GM04503 (cell line): ENCODE results near the gene CD99L2.

Source experiments
- DNase-seq: peaks from one replicate; pipeline ENCODE4 v3.0.0-alpha.2; 2012; ENCODE audit warnings: low read depth

CD99L2 gene, protein sequence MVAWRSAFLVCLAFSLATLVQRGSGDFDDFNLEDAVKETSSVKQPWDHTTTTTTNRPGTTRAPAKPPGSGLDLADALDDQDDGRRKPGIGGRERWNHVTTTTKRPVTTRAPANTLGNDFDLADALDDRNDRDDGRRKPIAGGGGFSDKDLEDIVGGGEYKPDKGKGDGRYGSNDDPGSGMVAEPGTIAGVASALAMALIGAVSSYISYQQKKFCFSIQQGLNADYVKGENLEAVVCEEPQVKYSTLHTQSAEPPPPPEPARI

DNA sequence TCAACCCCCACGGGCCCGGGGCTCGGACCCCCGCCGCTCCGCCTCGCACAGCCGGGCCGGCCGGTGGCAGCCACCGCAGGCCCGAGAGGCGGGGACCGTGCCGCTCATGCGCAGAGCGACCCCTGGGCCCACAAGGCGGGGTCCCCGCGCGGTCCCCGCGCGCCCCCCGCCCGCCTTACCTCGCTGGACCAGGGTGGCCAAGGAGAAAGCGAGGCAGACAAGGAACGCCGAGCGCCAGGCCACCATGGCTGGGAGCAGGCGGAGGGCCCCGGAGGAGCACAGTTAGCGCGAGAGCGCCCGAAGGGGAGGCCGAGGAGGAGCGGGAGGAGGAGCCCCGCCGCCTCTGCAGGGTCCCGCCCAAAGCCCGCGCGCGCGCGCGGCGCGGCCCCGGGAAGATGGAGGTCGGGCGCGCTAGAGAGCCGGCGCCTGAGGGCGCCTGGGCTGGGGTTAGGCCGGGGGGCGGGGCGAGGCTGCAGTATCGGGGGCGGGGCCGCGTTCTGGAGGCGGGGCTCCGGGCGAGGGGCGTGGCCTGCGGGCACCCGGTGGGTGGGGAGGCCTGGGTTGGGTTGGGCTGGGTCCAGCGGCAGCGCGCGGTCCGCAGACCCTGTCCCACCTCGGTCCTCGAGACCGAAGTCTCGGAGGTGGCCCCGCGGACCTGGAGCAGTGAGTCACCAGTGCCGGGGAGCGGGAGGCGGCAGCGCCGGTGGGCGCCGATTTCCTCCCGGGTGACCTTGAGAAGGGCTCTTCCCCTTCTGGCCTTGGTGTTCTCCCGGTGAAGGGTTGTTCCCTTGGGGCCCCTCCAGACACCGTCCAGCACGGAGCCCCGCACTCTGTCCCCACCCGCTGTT lies at the start of gene CD99L2:
Gene CD99L2, minus strand, starts transcription at position 326 of the 848 bp plus-strand sequence. Its CDS starts 80 bp downstream, at position 246.
- peak; percentile 39 for DNase-seq

DNA sequence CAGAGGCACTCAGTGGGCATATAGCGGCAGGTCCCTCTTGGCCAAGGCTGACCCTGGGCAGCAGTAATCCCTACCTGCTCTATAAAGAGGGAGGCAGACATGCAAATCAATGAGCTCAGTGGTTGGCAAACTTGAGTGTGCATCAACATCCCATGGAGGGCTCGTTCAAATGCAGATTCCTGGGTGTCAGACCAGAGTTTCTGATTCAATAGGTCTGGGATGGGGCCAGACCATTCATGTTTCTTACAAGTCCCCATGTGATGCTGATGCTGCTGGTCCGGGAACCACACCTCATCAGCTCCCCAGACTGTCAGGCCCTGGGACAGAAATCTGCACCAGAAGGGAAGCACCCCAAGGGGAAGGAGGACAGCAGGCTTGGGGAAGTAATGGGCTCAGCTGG lies 45.8 kb upstream of the CD99L2 start:
- no peak for DNase-seq

DNA sequence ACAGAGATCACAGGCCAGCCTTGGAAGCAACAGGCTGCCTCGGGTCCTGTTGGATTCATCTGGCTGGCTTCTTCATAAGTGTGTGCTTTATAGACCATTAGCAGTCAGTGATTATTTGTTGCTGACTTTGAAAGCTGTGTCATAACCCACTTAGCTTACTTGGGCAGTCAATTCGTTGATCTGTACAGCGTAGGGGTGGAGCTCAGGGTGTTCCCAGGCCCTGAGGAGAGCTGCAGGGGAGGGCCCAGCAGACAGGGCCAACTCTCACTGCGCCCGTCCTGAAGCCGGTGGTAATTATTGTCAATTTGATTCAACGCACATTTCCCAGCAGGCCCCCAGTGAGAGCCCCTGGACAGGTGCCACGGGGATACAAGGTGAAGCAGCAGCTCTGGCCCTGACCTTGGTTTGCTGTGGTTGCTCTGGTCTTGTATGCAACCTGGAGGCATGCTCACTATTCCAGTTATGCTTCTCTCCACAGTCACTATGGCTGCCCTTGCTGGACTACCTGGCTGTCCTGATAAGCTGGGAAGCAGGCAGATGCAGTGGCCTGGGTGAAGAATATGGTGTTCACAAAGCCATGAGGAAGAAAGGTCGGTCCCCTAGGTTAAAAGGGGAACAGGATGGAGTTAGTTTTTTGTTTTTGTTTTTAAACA lies 44.6 kb upstream of the CD99L2 start:
- DNase-seq = no peak

DNA sequence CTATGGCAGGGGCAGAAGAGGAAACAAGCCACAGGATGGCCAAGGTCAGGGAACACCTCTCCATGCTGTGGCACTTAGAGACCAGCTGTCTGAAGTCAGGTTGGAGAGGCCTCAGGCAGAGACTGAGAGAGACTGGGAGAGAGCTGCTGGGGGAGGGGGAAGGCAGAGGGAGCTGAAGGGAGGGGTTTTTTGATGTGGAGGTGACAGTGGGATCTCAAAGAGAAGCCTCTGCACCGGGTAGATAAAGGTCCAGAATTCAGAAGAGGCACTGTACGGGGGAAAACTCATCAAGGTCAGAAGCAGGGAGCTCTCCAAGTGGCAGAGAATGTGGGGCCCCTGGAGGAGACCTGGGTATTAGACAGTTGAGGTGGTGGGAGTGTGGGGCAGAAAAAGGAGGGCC lies 43.1 kb upstream of the CD99L2 start:
- no peak for DNase-seq

DNA sequence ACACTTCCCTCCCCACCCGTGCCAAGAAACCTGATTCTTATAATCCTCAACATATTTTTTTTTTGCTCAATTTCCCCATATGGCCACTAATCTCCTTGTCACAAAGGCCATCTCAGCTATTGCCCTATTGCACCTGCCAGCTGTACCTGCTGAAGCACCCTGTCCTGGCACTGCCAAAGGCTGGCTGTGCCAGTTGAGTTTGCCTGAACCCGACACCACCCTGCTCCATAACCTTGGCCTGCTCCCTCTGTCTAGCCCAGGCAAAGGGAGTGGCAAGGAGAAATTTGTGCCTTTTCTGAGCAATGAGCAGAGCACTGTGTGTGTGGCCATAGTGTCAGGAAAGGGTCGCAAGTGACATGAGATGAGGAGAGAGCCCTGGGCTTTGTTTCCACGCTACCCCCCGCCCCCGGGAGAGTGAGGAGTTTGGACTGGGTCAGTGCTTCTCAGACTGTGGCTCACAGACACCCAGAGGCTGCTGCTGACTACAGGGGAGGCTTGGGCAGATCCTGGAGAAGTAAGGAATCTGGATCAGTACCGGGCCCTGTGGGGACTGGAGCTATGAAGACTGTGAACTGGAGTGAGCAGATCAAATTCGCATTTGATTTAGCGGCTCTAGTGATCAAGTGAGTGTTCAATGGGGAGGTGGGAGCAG lies 42.5 kb upstream of the CD99L2 start:
- no peak for DNase-seq

DNA sequence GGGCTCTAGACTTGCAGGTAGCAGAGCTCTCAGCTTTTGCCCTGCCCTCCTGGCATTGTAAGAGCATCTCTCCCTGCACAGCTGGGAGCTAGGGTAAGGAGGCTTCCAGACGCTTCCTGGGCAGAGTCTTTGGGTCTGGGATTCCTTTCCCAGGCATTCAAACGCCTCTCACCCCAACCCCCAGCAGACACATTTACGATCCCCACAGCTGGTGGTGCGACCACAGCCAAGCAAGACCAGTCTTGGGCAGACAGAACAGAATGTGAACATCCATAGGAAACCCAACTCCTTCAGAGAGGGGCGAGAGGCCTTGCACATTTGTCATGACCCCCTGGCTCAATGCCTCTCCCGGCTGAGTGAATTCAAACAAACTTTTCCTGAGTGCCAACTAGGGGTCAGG lies 38.1 kb upstream of the CD99L2 start:
- no peak for DNase-seq

DNA sequence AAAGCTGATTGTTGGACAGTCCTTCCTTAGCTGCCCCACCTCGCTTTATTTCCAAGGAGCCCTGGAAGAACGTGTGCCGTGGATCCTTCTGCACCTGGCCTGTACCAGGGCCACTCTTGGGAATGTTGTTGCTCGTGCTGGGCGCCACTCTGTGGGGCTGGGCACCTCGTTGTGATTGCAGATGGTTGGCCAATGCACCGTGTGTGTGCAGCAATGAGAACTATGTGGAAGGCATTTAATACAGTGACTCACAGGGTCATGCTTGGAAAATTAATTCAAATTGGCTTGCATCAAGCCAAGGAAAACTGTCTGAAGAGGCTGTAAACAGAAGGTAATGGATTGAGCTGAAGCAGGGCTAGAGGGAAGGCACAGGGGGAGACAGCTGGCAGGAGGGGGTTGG lies 37.0 kb upstream of the CD99L2 start:
- peak; percentile 39 for DNase-seq

DNA sequence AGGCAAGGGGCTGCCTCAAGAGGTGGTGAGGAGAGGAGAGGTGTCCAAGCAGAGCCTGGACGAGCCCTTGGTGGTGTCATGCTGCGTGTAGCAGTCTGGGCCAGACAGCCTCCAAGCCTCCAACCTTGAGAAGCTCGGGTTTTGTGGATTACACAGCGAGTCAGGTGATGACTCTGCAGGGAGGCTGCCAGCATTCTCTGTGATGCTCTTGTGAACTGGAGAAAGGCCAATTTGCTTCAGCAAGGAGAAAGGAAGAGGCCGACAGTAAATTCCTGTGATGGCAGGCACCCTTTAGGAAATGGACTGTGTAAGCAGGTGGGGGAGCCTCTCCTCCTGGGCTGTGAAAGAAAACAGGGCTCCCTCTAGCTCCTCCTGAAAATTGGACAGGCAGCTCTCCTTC lies 36.0 kb upstream of the CD99L2 start:
- DNase-seq = peak; percentile 37

DNA sequence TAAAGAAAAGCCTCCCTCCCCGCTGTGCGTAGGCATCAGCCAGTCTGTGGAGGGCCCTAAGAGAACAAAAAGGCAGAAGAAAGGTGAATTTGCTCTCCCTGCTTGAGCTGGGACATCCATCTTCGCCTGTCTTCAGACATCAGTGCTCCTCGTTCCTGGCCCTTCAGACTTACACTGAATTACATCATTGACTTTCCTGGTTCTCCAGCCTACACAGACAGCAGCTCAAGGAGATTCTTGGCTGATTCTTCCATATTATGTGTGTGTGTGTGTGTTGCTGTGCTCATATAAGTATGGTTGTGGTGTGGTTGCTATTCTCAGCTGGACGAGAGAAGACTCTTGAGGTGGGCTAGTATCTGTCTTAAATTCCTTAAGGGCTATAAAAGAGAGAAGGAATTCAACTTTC lies 35.5 kb upstream of the CD99L2 start:
- DNase-seq = no peak

DNA sequence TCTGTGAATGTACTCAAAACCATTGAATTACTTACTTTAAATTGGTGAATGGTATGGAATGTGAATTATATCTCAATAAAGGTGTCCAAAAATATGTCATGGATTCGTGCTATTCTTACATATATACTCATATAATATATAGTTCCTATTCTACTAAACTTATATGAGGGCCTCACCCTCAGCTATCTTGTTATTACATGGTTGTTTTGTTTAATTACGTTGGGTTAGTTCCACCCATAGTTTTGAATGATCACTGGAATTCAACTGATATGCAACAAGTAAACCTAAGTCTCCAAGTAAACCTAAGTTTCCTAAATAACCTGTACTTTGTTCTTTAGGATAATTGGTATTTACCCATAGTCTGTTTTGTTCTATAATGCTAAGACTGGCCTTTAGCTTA lies 30.6 kb upstream of the CD99L2 start:
- no peak for DNase-seq

DNA sequence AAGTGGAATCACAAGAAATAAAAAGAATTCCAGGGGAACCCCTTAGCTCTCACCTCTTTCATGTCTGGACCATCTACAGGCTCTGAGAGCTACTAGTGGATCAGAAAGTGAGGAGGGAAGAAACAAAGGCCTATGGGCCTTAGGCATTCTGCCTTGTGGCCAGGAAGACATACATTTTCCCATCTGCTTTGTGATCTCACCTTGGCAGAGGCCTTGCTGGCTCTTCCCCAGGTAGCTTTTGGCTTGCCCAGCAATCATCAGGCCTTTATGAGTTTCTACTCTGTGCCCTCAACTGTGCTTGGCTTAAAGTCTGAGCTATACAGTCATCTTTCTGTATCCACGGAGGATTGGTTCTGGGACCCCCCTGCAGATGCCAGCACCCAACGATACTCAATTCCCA lies 28.3 kb upstream of the CD99L2 start:
- no peak for DNase-seq

DNA sequence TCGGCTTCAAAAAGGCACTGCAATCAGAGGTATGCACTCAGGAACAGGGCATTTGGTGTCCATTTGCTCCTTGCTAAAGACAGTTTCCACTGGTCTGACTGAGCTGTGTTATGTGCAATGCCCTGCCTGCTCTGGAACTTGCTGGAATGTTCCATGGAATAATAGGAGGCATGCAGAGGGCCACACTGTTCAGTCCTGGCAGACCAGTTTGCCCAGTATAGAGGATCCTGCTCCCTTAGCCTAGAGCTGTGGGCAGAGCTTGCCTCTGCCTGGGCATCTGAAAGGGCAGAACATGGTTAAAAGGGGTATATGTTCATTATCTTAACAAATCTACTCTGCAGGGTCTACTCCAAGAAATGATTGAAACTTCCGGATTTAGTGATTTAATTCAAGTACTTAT lies 27.8 kb upstream of the CD99L2 start:
- peak; percentile 20 for DNase-seq

DNA sequence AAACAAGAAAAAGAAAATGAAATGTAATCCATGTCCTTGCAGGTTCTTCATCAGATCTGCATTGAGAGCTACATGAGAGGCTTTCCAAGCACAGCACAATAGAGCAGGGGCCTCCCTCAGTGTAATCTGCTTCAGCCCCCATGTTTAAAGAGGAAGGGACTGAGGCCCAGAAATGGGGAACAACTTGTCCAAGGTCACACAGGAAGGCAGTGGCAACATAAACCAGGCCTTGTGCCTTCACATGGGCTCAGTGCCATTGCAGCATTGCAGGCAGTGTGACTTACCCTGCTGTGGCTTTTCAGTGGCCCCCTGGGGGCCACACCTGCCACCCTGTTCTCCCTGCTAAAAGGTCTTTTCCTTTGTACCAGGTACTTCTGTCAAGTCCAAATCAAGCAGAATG lies 20.9 kb upstream of the CD99L2 start:
- DNase-seq = no peak

DNA sequence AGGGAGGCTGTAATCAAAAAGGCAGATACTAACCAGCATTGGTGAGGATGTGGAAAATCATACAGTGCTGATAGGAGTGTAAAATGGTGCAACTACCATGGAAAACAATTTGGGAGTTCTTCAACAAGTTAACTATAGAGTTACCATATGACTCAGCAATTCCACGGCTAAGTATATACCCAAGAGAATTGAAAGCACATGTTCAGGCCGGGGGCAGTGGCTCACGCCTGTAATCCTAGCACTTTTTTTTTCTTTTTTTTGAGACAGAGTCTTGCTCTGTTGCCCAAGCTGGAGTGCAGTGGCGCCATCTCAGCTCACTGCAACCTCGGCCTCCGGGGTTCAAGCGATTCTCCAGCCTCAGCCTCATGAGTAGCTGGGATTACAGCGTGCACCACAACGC lies 15.0 kb upstream of the CD99L2 start:
- DNase-seq = no peak

DNA sequence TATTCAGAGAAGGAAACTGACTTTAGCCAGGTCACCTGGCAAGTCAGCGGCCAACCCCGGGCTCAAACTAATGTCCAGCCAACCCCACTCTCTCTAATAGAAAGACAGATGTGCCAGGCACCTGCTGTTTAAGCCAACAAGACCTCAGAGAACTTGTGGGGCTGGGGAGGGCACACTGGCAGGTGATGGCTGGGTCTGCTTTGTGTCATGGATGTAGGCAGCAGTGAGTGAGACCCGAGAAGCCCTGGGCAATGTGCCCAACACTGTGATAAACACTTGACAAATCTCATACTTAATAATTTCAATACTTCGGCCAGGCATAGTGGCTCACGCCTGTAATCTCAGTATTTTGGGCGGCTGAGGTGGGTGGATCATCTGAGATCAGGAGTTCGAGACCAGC lies 9.0 kb upstream of the CD99L2 start:
- no peak for DNase-seq

DNA sequence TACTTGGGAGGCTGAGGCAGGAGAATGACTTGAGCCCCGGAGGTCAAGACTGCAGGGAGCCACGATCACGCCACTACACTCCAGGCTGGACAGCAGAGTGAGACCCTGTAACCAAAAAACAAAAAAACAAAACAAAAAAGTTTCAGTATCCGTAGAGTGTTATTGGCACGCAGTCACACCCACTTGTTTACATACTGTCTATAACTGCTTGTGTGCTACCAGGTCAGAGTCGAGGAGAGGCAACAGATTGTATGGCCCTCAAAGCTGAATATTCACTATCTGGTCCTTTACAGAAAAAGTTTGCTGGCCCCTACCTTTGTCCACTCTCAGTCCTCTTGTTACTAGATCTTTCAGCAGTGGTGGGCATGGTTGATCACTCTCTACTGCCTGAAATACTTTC lies 8.2 kb upstream of the CD99L2 start:
- no peak for DNase-seq

DNA sequence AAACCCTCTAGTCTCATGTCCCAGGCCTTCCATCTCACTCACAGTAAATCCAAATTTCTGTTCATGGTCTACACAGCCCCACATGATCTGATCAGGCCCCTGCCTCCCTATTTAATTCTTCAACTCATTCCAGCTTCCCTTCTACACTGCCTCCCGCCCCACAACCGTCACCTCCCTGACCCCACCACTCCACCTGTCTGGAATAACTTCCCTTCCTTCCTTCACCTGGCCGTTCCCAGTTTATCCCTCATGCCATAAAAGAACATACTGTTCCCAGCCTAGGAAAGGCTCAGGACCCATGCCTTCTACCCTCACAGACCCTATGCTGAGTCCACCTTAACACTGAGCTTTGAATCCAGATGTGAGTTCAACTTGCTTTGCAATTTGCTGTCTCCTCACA lies 6.8 kb upstream of the CD99L2 start:
- DNase-seq = no peak

DNA sequence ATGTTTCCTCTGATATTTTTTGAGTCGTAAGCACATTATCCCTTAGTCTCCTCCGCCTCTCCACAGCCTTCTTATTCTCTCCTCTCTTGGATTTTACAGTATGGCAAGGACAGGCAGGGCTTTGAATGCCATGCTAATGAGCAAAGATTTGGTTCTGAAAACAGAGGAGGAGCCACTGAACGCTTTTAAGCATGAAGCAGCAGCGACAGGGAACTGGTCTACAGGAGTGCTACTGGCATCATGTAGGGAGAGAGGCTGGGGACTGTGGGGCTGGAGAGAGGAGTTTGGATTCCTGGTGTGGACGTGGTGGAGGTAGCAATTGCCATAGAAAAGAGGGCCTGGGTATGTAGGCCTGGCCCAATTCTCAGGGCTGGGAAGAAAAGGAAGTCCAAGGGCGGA lies 4.6 kb upstream of the CD99L2 start:
- no peak for DNase-seq

DNA sequence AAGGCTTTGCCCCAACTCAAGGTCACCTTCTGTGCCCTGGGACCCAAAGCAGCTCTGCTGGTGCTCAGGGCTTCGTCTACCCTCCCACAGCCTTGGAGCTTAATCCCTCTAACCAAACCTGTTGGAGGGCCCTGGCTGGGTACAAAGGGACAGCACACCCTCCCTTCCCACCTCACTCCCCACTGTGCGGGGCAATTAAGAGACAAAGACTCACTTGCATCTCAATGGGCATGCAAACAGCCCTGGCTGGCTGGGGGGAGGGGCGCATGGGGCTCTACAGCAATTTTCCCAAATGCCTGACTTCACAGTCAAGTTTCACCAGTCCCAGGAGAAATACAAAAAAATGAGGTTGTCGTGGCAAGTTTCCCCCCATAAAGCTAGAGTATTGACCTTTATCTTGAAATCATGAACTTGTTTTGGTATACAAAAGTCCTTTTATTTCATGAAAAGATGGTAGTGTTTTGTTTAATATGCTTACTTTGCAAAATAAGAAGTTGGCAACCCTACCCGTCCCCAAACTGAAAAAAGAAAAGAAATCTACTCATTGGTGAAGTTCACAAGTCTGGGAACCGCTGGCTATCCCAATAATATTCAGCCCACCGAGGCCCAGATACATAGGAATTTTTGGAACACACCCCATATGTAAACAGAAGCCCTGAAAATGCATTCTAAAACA lies 4.1 kb upstream of the CD99L2 start:
- no peak for DNase-seq

DNA sequence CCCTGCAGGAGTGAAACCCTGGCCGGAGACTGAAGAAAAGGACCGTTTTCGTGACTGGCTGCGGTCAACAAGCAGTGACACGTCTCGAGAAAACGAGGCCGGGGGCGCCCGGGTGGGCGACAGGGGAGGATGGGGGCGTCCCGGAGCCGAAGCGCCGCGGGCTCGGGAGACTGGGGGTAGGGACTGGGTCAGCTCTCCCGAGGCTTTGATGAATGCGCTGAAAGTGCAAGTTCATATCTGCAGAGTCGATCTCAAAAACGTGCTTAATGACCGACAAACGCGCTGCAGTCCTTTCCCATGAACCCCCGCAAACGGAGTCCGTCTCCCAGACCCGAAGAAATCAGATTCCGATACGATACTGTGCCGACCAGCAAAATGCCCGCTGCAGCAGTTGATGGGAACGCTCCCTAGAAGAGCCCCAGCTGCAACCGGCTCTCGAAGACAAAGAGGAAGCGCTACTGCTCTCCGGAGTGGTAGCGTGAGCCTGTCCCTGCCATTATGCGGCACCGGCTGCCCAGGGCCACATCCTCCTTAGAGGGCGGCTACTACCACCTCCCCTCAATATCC lies 806 bp upstream of the CD99L2 start:
- DNase-seq = no peak

DNA sequence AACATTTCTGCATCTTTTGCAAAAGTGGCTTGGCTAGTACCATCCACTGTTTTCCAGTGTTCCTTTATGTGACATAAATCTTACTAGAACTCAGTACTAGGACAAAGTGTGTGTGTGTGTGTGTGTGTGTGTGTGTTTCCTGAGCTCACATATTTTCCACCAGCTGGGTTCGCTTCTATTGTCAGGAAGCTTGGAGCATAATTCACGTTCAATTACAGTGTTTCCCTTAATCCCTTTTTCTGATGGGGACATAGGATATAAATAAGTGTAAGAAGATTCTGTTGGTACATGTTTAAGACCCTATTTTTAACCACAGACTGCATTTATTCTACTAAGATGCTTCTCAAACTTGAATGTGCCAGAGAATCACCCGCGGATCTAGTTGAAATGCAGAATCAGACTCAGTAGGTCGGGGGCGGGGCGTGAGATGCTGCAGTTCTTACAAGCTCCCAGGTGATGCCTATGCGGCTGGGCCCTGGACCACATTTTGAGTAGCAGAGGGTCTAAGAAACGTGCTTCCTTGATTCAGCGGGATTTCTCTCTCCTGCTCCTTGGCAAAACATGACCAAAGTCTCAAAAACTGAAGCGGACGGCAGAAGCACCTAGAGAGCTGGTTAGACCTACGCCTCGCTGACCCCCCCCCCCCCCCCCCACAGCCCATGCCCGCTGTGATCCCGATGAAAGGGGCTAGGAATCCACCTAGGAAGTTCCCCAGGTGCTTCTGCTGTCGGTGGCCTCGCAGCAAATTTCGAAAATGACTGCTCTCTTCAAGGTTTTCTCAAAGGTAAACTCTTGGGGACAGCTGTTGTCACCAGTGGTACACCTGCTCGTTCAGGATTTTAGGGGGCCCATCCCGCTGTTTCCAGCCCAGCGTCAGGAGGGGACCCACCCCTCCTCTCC lies 797 bp downstream of the CD99L2 start:
- no peak for DNase-seq
